HAP-1 (cell line): ENCODE measurements around the gene CEP85.
"Not testable (repeated sequence)": the region's sequence is repeated elsewhere in the genome, so short reads cannot be mapped to it uniquely, and the experiment has no call there.

Source experiments
- DNase-seq, 2 experiments: peaks; one replicate each; pipeline ENCODE4 v3.0.0-alpha.2; 2016 to 2020; ENCODE audit warnings: low spot score in 2 of 2
- H3K27me3 ChIP-seq: fragments of 250-450 bp; sonication (Bioruptor Pico); 2 replicates; pipeline ENCODE4 v1.5.1; 2020; ENCODE audit warnings: low read depth, mild to moderate bottlenecking, moderate library complexity
- H3K36me3 ChIP-seq: fragments of 250-450 bp; sonication (Bioruptor Pico); replicated peaks from 2 replicates; pipeline ENCODE4 v1.5.1; 2020; ENCODE audit warnings: mild to moderate bottlenecking
- H3K4me1 ChIP-seq: fragments of 250-450 bp; sonication (Bioruptor Pico); 2 replicates; pipeline ENCODE4 v1.5.1; 2020; ENCODE audit warnings: mild to moderate bottlenecking
- H3K4me3 ChIP-seq: fragments of 250-450 bp; sonication (Bioruptor Pico); 2 replicates; pipeline ENCODE4 v1.5.1; 2020; ENCODE audit warnings: mild to moderate bottlenecking, moderate library complexity
- H3K9me3 ChIP-seq: fragments of 250-450 bp; sonication (Bioruptor Pico); 2 replicates; pipeline ENCODE4 v1.5.1; 2020; ENCODE audit warnings: mild to moderate bottlenecking, moderate library complexity
- in situ Hi-C: fragments of 300-500 bp; cut with MboI; formaldehyde crosslinking; loops from 3 replicates; pipeline ENCODE4 v1.14.3; 2020; ENCODE audit warnings: low sequenced_read_pairs, inconsistent platforms, mixed read lengths

CEP85 gene

GRCh38 chr1:26210147-26210870 is 23.7 kb upstream of the CEP85 start:
- H3K36me3 ChIP-seq, result no peaks in the 10 kb centered on the region
- no peak overlapping the region for H3K4me3 ChIP-seq
- in situ Hi-C loops, result no loop called here
- no peak for DNase-seq
- H3K9me3 ChIP-seq, result no peaks in the 10 kb centered on the region
- no peaks in the 10 kb centered on the region for H3K27me3 ChIP-seq
- H3K4me1 ChIP-seq, result no peaks in the 10 kb centered on the region

- no peak for DNase-seq
- H3K27me3 ChIP-seq, result no peaks in the 10 kb centered on the region
- no peaks in the 10 kb centered on the region for H3K9me3 ChIP-seq
- H3K4me1 ChIP-seq, result peaks cover 9% of the 10 kb centered on the region
- no peaks in the 10 kb centered on the region for H3K36me3 ChIP-seq
- H3K4me3 ChIP-seq, result no peak overlapping the region
- in situ Hi-C loops, result no loop called here
Observed at GRCh38 chr1:26212726-26213125, 21.3 kb upstream of the CEP85 start.

- H3K4me3 ChIP-seq, result no peak overlapping the region
- H3K27me3 ChIP-seq, result no peaks in the 10 kb centered on the region
- DNase-seq, result no peak
- peaks cover 9% of the 10 kb centered on the region for H3K4me1 ChIP-seq
- in situ Hi-C loops, result no loop called here
- no peaks in the 10 kb centered on the region for H3K9me3 ChIP-seq
- no peaks in the 10 kb centered on the region for H3K36me3 ChIP-seq
Observed at GRCh38 chr1:26213335-26213905, 20.6 kb upstream of the CEP85 start.

GRCh38 chr1:26215246-26215645 is 18.8 kb upstream of the CEP85 start:
- no peak for DNase-seq
- no peaks in the 10 kb centered on the region for H3K9me3 ChIP-seq
- H3K4me1 ChIP-seq, result peaks cover 9% of the 10 kb centered on the region
- in situ Hi-C loops, result no loop called here
- no peak overlapping the region for H3K4me3 ChIP-seq
- H3K27me3 ChIP-seq, result no peaks in the 10 kb centered on the region
- no peaks in the 10 kb centered on the region for H3K36me3 ChIP-seq

GRCh38 chr1:26218906-26219494 is 15.0 kb upstream of the CEP85 start:
- Histone ChIP-seq H3K27me3 (no peaks in the 10 kb centered on the region), H3K9me3 (no peaks in the 10 kb centered on the region), H3K36me3 (no peaks in the 10 kb centered on the region), H3K4me3 (no peak overlapping the region), H3K4me1 (peaks cover 9% of the 10 kb centered on the region)
- in situ Hi-C loops, result no loop called here
- no peak for DNase-seq

- no peak for DNase-seq
- peaks cover 9% of the 10 kb centered on the region for H3K4me1 ChIP-seq
- in situ Hi-C loops, result no loop called here
- H3K4me3 ChIP-seq, result no peak overlapping the region
- no peaks in the 10 kb centered on the region for H3K9me3 ChIP-seq
- no peaks in the 10 kb centered on the region for H3K27me3 ChIP-seq
- no peaks in the 10 kb centered on the region for H3K36me3 ChIP-seq
Observed at GRCh38 chr1:26220199-26220912, 13.6 kb upstream of the CEP85 start.

GRCh38 chr1:26221094-26221493 is 12.9 kb upstream of the CEP85 start:
- no peaks in the 10 kb centered on the region for H3K36me3 ChIP-seq
- no peak for DNase-seq
- in situ Hi-C loops, result no loop called here
- H3K9me3 ChIP-seq, result no peaks in the 10 kb centered on the region
- H3K27me3 ChIP-seq, result no peaks in the 10 kb centered on the region
- H3K4me3 ChIP-seq, result no peak overlapping the region
- H3K4me1 ChIP-seq, result peaks cover 9% of the 10 kb centered on the region

GRCh38 chr1:26224606-26225005 is 9.4 kb upstream of the CEP85 start:
- in situ Hi-C loops, result no loop called here
- Histone ChIP-seq H3K4me3 (no peak overlapping the region), H3K4me1 (no peaks in the 10 kb centered on the region; the same call in 1 of the 2 replicates), H3K27me3 (no peaks in the 10 kb centered on the region), H3K36me3 (no peaks in the 10 kb centered on the region), H3K9me3 (no peaks in the 10 kb centered on the region)
- no peak for DNase-seq

- Histone ChIP-seq H3K36me3 (no peaks in the 10 kb centered on the region), H3K27me3 (no peaks in the 10 kb centered on the region), H3K9me3 (no peaks in the 10 kb centered on the region), H3K4me1 (no peaks in the 10 kb centered on the region; the same call in 1 of the 2 replicates), H3K4me3 (no peak overlapping the region)
- no peak for DNase-seq
- in situ Hi-C loops, result no loop called here
Observed at GRCh38 chr1:26225033-26225831, 8.8 kb upstream of the CEP85 start.

- in situ Hi-C loops, H3K4me3 ChIP-seq, H3K36me3 ChIP-seq, DNase-seq, H3K9me3 ChIP-seq, H3K4me1 ChIP-seq, H3K27me3 ChIP-seq: not testable (repeated sequence)
Observed at GRCh38 chr1:26230682-26231081, 3.3 kb upstream of the CEP85 start.

- H3K36me3 ChIP-seq, result no peaks in the 10 kb centered on the region
- H3K9me3 ChIP-seq, result no peaks in the 10 kb centered on the region
- H3K4me1 ChIP-seq, result peaks cover 44% of the 10 kb centered on the region
- in situ Hi-C loops, result no loop called here
- H3K27me3 ChIP-seq, result no peaks in the 10 kb centered on the region
- H3K4me3 ChIP-seq, result peak overlapping the region; percentile 90
- DNase-seq, result peak; percentile 7 to 46
Observed at GRCh38 chr1:26234644-26235370, 807 bp downstream of the CEP85 start.

- no peaks in the 10 kb centered on the region for H3K27me3 ChIP-seq
- DNase-seq, result peak in 1 of 2 experiments; percentile 61
- in situ Hi-C loops, result no loop called here
- H3K4me1 ChIP-seq, result peaks cover 51% of the 10 kb centered on the region
- H3K36me3 ChIP-seq, result peaks cover 6% of the 10 kb centered on the region; the same call in 1 of the 2 replicates
- no peaks in the 10 kb centered on the region for H3K9me3 ChIP-seq
- 0 out of 2 replicates have a peak overlapping the region, but pooled peaks have one; percentile 0 for H3K4me3 ChIP-seq
Observed at GRCh38 chr1:26237230-26237966, 3.4 kb downstream of the CEP85 start.
